Anterior cingulate cortex (tissue), 58 donors: ENCODE results near the gene CDK2.

Experiments
- DNase-seq, 58 donors: peaks; one replicate each; lab custom pipeline; 2025; lab: John Stamatoyannopoulos, UW

Gene CDK2

GRCh38 chr12:55935738-55936151, 30.9 kb upstream of the CDK2 start:
- DNase-seq = peak in 9 of 58 donors; percentile 5 to 38 (median 14)

- DNase-seq = no peak
These were observed 28.6 kb upstream of the CDK2 start for GRCh38 chr12:55937981-55938380.

- no peak for DNase-seq
These were observed 27.7 kb upstream of the CDK2 start for GRCh38 chr12:55938826-55939501.

GRCh38 chr12:55940065-55940732, 26.4 kb upstream of the CDK2 start:
- DNase-seq = peak in 56 of 58 donors; percentile 22 to 86 (median 70)

- peak in 2 of 58 donors; percentile 15 to 19 for DNase-seq
These were observed 24.6 kb upstream of the CDK2 start for GRCh38 chr12:55942055-55942454.

- DNase-seq = no peak
These were observed 24.0 kb upstream of the CDK2 start for GRCh38 chr12:55942577-55943136.

- DNase-seq = no peak
These were observed 20.1 kb upstream of the CDK2 start for GRCh38 chr12:55946553-55946952.

GRCh38 chr12:55955344-55955743, 11.3 kb upstream of the CDK2 start:
- DNase-seq = no peak

- no peak for DNase-seq
These were observed 10.7 kb upstream of the CDK2 start for GRCh38 chr12:55955800-55956508.

- no peak for DNase-seq
These were observed 9.3 kb upstream of the CDK2 start for GRCh38 chr12:55957106-55957859.

- no peak for DNase-seq
These were observed 2.9 kb upstream of the CDK2 start for GRCh38 chr12:55963760-55964159.

GRCh38 chr12:55965240-55965639, 1.4 kb upstream of the CDK2 start:
- no peak for DNase-seq

- no peak for DNase-seq
These were observed 656 bp upstream of the CDK2 start, which contains the start of gene PMEL for GRCh38 chr12:55965941-55966407. Gene PMEL (minus strand): TSS chr12:55966042. CDS start chr12:55966011, 31 bp downstream.

- no peak for DNase-seq
These were observed 2.7 kb downstream of the CDK2 start for GRCh38 chr12:55969356-55969755.

GRCh38 chr12:55970775-55971174, 4.1 kb downstream of the CDK2 start:
- DNase-seq = no peak

GRCh38 chr12:55972042-55972441, 5.4 kb downstream of the CDK2 start:
- DNase-seq = peak in 2 of 58 donors; percentile 0 to 17

- DNase-seq = no peak
These were observed 5.8 kb downstream of the CDK2 start for GRCh38 chr12:55972456-55972855.

GRCh38 chr12:55972911-55973598, 6.4 kb downstream of the CDK2 start:
- peak in 7 of 58 donors; percentile 14 to 50 (median 41) for DNase-seq

- peak; percentile 73 to 100 (median 100) for DNase-seq
These were observed 7.1 kb downstream of the CDK2 start, which contains the start of gene RAB5B for GRCh38 chr12:55973599-55974307. Gene RAB5B (plus strand): TSS chr12:55974078. CDS start chr12:55986961, 12,883 bp downstream.
